SK-N-MC (cell line): ENCODE data around the gene GATA2.

Experiments
- DNase-seq: peaks from one replicate; pipeline ENCODE4 v3.0.0-alpha.2; 2011; ENCODE audit warnings: low read depth, low spot score
- H3K27ac ChIP-seq: fragments of 200-600 bp; sonication (generic); 2 replicates; pipeline ENCODE4 v1.5.1; 2016; ENCODE audit warnings: mixed run types
- H3K36me3 ChIP-seq: fragments of 200-600 bp; sonication (generic); 2 replicates; pipeline ENCODE4 v1.6.1; 2017; ENCODE audit warnings: antibody characterized with exemption, low read length, mixed read lengths; ENCODE audit not compliant: insufficient read depth
- H3K4me3 ChIP-seq: fragments of 200-600 bp; sonication (generic); 2 replicates; pipeline ENCODE4 v1.5.1; 2016
- H3K9ac ChIP-seq: fragments of 200-600 bp; sonication (generic); 2 replicates; pipeline ENCODE4 v1.8.0; 2017; ENCODE audit warnings: mixed run types, mixed read lengths; ENCODE audit not compliant: insufficient read length
- H3K9me3 ChIP-seq: fragments of 200-600 bp; sonication (generic); 2 replicates; pipeline ENCODE4 v1.6.1; 2017; ENCODE audit warnings: low read depth, mild to moderate bottlenecking, antibody characterized with exemption, low read length, moderate library complexity, mixed read lengths
- EZH2 ChIP-seq: fragments of 200-600 bp; sonication (generic); IDR thresholded peaks from one replicate; pipeline ENCODE4 v1.6.1; 2017; ENCODE audit warnings: antibody characterized with exemption
- FOXP2 ChIP-seq: optimal IDR thresholded peaks from 2 replicates; pipeline ENCODE3; 2011; ENCODE audit warnings: mild to moderate bottlenecking, moderate library complexity; ENCODE audit not compliant: insufficient read depth; ENCODE audit errors: extremely low read length, control extremely low read depth
- POLR2AphosphoS5 ChIP-seq: IDR thresholded peaks from 2 replicates; pipeline ENCODE4 v1.6.1; 2012; ENCODE audit warnings: mild to moderate bottlenecking, low read depth, low read length, borderline replicate concordance

Gene GATA2

DNA sequence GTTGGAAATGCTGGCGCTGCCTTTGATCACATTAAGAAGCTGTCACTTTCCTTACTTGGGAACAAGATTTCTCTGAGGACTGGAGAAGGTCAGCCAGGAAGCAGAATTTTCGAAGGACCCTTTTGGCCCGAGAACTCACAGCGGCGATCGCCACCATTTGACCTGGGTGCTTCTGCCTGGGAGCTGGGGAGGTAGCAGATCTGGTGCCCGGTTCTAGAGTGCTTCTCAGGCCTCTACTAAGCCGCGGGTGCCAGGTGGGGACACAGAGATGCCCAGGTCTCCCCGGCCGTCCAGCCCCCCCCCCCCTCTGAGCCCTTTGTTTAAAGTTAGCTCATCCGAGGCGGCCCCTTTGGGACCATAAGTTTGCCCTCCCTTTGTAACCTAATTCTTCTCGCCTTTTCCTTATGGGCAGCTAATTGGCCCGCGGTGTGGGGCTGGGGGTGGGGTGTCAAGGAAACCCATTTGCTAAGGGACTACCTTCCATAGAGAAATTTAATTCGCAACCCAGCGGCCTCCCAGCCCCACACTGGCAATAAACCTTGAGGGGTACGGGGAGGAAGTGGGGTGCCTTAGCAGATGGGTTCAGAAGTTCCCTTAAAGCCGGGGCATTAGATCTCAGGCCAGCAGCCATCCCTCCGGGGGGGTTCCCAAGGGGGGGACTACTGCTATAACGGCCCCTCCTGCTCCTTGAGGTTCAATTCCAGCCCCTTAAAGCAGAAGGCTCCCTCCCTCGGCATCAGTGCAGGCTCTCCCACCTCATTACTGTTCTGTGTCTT lies 1.9 kb downstream of the GATA2 start:
- H3K9me3 ChIP-seq = no peaks in the 10 kb centered on the region
- no peak overlapping the region for H3K9ac ChIP-seq
- H3K4me3 ChIP-seq = no peak overlapping the region
- no peak overlapping the region for H3K27ac ChIP-seq
- TF ChIP-seq EZH2 (no peak), FOXP2 (no peak), POLR2AphosphoS5 (no peak)
- DNase-seq = no peak
- no peaks in the 10 kb centered on the region; the same call in 1 of the 2 replicates for H3K36me3 ChIP-seq

DNA sequence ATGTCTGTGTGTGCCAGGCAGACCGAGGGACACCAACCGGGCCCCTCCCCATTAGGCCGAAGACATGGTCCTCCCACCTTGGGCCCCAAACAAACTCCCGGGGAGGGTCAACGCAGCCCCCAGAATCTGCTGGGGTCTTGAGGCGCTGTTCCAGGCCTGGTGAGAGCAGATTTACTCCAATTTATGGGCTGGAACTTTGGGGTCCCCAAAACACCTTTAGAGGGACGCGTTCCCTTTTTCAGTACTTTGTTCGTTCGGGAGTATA lies 2.4 kb downstream of the GATA2 start:
- H3K27ac ChIP-seq = no peak overlapping the region
- H3K9me3 ChIP-seq = no peaks in the 10 kb centered on the region
- H3K4me3 ChIP-seq = peak overlapping the region; percentile 91
- H3K9ac ChIP-seq = no peak overlapping the region
- H3K36me3 ChIP-seq = no peaks in the 10 kb centered on the region; the same call in 1 of the 2 replicates
- no peak for DNase-seq
- TF ChIP-seq FOXP2 (no peak), POLR2AphosphoS5 (no peak), EZH2 (no peak)

DNA sequence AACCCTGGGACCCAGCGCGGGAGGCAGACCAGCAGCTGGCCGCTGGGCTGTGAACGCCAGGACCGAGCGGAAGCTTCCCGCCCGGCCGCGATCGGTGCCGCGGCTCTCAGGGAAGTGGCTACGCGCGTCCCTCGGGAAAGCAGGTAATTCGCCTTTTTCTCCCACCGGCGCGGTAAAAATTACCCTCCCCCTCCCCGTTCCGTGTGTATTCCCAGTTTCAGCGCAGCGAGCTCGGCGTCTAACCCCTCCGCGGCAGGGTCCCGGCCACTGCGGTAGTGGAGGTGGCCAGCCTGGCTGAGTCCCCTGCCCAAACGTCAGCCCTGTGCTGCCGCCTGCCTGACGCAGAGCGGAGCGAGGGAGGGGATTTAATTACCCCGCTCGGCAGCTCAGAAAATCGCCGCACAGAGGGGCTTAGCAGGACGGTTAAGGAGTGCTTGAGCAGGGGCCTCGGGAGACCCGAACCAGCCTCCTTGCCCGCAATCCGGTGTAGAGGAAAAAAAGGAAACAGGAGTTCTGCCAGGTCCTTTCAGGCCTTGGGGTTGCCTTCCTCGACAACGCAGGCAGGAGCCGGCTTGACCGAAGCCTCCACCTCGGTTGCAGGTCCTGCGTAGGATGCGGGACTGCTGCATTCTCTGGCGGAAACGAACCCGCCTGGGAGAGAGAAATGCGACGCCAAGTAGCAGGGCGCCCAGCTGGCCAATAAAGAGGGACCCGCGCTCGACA lies 2.9 kb downstream of the GATA2 start:
- Histone ChIP-seq H3K4me3 (peak overlapping the region; percentile 91), H3K9me3 (no peaks in the 10 kb centered on the region), H3K27ac (no peak overlapping the region), H3K36me3 (no peaks in the 10 kb centered on the region; the same call in 1 of the 2 replicates), H3K9ac (peak overlapping the region; percentile 76)
- DNase-seq = no peak
- TF ChIP-seq EZH2 = no peak
- no peak for TF ChIP-seq FOXP2
- TF ChIP-seq POLR2AphosphoS5 = no peak

DNA sequence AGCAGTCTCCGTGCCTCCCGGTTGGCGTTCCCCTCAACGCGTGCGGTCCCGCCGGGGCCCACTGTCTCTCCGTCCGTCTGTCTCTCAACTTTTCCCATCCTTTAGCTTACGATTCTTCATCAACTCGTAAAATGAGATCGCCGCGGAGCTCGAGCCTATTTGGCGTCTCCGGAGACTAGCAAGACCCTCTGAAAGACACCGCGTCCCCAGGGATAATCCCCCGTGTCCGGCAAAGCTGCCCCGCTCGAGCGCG lies 3.4 kb downstream of the GATA2 start:
- H3K9me3 ChIP-seq = no peaks in the 10 kb centered on the region
- peak overlapping the region; percentile 91 for H3K4me3 ChIP-seq
- H3K36me3 ChIP-seq = no peaks in the 10 kb centered on the region; the same call in 1 of the 2 replicates
- no peak for TF ChIP-seq EZH2
- no peak for TF ChIP-seq POLR2AphosphoS5
- TF ChIP-seq FOXP2 = no peak
- H3K27ac ChIP-seq = no peak overlapping the region
- DNase-seq = no peak
- peak overlapping the region; percentile 76 for H3K9ac ChIP-seq

DNA sequence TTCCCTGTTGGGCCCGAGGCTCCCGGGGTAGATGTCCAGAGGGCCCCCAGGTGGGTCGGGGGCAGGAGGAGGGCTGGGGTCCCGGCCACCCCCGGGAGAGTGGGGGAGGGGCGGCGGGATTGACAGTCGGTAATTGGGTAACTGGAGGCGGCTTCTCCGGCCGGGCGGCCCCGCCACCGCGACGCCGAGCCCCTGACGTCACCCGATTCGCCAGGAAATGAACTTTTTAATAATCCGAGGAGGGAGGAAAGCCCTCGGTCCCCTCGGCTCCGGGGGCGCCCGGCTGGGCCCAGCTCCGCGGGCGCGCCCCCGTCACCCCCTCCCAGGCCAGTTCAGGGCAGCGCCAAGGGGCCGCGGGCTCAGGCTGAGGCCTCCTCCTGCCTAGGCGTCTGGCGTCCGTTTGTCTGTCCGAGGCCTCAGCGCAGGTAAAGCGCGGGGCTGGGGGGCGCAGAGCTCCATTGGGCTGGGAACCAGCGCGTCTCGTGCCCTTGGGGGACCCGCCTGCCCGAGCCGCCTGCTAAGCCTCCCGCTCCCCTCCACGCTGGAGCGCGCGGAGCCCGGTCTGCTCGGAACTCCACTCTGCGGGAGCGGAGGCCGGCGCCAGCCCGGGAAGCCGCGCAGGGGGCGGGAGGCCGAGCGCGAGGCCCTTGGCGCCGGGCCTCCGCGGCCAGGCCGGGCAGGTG lies 3.9 kb downstream of the GATA2 start:
- DNase-seq = no peak
- Histone ChIP-seq H3K9me3 (no peaks in the 10 kb centered on the region), H3K4me3 (peak overlapping the region; percentile 91), H3K36me3 (no peaks in the 10 kb centered on the region; the same call in 1 of the 2 replicates), H3K27ac (no peak overlapping the region), H3K9ac (peak overlapping the region; percentile 76)
- TF ChIP-seq POLR2AphosphoS5 (peak; percentile 55; the same call in 1 of the 2 replicates), FOXP2 (no peak)

DNA sequence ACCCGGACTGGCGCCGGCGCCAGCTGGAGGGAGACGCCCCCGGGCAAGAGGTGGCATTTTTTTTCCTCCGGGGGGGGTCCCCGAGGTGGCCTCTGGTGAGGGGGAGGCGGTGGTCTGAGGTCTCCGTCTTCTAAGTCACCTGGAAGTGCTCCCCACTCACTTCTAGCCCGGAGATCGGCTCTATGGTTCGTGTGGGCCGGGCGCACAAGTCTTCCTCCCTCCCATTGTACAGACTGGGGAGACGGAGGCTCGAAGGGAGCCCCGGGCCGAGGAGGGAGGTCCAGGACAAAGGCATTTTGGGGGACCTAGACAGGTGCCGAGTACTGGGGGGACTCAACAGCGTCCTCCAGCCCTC lies 4.4 kb downstream of the GATA2 start:
- H3K9ac ChIP-seq = peak overlapping the region; percentile 76
- DNase-seq = no peak
- peak overlapping the region; percentile 91 for H3K4me3 ChIP-seq

DNA sequence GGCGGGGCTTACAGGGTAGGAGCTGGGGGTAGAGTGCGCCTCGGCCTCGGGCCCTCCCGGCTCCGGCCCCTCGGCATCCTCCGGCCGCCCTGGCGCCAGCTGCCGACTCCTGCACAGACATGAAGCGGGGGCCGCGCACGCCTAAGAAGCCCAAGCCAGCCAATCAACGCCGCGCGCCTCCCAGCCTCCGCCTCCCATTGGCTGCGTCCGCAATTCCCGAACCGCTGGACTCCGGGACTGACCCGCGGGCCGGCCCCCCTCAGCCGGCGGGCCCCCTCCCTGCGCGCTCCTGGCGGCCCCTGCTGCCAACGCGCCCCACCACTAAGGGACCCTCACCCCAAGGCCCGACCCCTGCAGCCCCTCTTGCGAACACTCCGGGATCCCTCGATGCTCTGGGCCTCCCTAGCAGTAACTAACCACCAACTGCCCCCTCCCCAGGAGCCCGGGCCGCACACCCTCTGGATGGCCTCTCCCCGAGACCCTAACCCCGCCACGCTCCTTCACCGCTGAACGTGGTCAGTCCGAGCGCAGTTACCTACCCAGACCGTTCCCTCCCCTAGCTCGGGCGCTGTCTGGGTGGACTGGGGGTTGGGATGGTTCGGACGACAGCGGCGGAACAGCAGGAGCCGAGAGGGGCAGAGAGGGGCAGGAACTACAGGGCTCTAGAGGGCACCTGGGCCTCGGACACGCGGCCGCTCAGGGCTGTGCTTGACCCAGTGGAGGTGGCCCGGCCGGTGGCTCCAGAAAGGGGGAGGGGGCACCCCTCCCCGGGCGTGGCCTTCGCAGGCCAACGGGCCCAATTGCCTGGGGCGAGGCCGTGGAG lies 5.0 kb downstream of the GATA2 start:
- Histone ChIP-seq H3K4me3 (peak overlapping the region; percentile 91), H3K27ac (no peak overlapping the region), H3K9ac (peak overlapping the region; percentile 76), H3K9me3 (no peaks in the 10 kb centered on the region), H3K36me3 (no peaks in the 10 kb centered on the region; the same call in 1 of the 2 replicates)
- TF ChIP-seq EZH2 (no peak), FOXP2 (no peak), POLR2AphosphoS5 (peak; percentile 78)
- DNase-seq = no peak

More for the DNA sequence above, 4.4 kb downstream of the GATA2 start:
- no peaks in the 10 kb centered on the region; the same call in 1 of the 2 replicates for H3K36me3 ChIP-seq
- H3K27ac ChIP-seq = no peak overlapping the region
- H3K9me3 ChIP-seq = no peaks in the 10 kb centered on the region
- no peak for TF ChIP-seq FOXP2
- no peak for TF ChIP-seq EZH2
- TF ChIP-seq POLR2AphosphoS5 = no peak

DNA sequence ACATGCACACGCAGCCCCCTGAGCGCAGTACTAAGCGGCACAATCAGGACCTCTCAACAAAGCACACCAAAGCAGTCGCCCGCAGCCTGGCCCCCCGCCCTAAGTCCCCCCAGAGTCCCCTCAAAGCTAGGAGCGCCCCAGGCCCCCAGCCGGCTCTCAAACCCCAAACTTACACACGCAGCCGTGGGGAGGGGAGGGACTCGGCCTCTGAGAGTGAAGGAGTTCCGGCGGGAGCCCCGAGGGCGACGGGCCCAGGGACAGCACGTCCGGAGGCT lies 5.5 kb downstream of the GATA2 start:
- no peak for DNase-seq
- Histone ChIP-seq H3K4me3 (peak overlapping the region; percentile 91), H3K36me3 (no peaks in the 10 kb centered on the region; the same call in 1 of the 2 replicates), H3K9ac (peak overlapping the region; percentile 71), H3K27ac (no peak overlapping the region), H3K9me3 (no peaks in the 10 kb centered on the region)
- TF ChIP-seq EZH2 (no peak), FOXP2 (no peak), POLR2AphosphoS5 (no peak)
